ENCODE results near the gene CEACAM8. TPM values are rescaled to one million over a fixed set of nuclear protein-coding genes. Genes with fewer than 3 reads are reported as not detected.

Gene CEACAM8
- total and polyA plus RNA-seq, 2 donors (not counting 3 experiments of a cell fraction or from before 2014, with no cell fraction given), result not detected

GRCh38 chr19:42544146-42544545 lies 50.6 kb downstream of the CEACAM8 start:
- Histone ChIP-seq H3K79me2 (ENCODE audit: control insufficient read depth, insufficient read depth, low read length) (no peaks in the 10 kb centered on the region), H3K9me1 (replicated peaks; ENCODE audit: control insufficient read depth, extremely low read depth, insufficient read depth, low read length) (no peaks in the 10 kb centered on the region), H3K9me3 (replicated peaks; ENCODE audit: control insufficient read depth, insufficient read depth, low read length) (no peaks in the 10 kb centered on the region), H3K9ac (replicated peaks; ENCODE audit: extremely low read depth, insufficient read depth, low read length) (no peak overlapping the region), H3K4me2 (ENCODE audit: insufficient read depth, low read length) (no peak overlapping the region), H3K36me3 (ENCODE audit: control insufficient read depth in 2 of 2, extremely low read depth in 1 of 2, insufficient read depth in 2 of 2, low read length in 2 of 2) (no peaks in the 10 kb centered on the region), H4K20me1 (replicated peaks; ENCODE audit: control insufficient read depth, extremely low read depth, insufficient read depth, low read length) (no peaks in the 10 kb centered on the region), H3K4me1 (ENCODE audit: control insufficient read depth, extremely low read depth, insufficient read depth, low read length) (no peaks in the 10 kb centered on the region), H3K4me3 (replicated peaks in 1 of 3; ENCODE audit: insufficient read depth in 1 of 3, low read depth in 1 of 3, low read length in 3 of 3) (no peak overlapping the region), H3K27me3 (ENCODE audit: control insufficient read depth in 2 of 2, insufficient read depth in 2 of 2, low read length in 2 of 2) (no peaks in the 10 kb centered on the region), H3K27ac (ENCODE audit: insufficient read depth, low read depth, low read length) (no peak overlapping the region), H2AFZ (ENCODE audit: low read depth, low read length) (no peak overlapping the region)
- dilution Hi-C loops (cut with MboI; ENCODE audit: extremely low pct_ligation_motif_present, low sequenced_read_pairs), result no loop called here
- ChIA-PET CTCF (no interaction called here), POLR2A (no interaction called here)
- intact Hi-C loops (cut with micrococcal nuclease), result no loop called here
- no peak for TF ChIP-seq POLR2AphosphoS5 (IDR thresholded peaks at IDR 0.05; ENCODE audit: insufficient read depth, low read depth, low read length)
- TF ChIP-seq MYC (IDR thresholded peaks at IDR 0.05; ENCODE audit: low read depth, low read length), result no peak
- no peak for TF ChIP-seq MAX (IDR thresholded peaks at IDR 0.05; ENCODE audit: insufficient read depth, insufficient read length)
- no peak for TF ChIP-seq GATA2 (IDR thresholded peaks at IDR 0.05; ENCODE audit: insufficient read depth, insufficient read length, low read depth, low read length)
- no peak for TF ChIP-seq EZH2 (IDR thresholded peaks at IDR 0.05; ENCODE audit: borderline replicate concordance, low read depth, low read length, severe bottlenecking)
- no peak for TF ChIP-seq FOS (IDR thresholded peaks at IDR 0.05; ENCODE audit: borderline replicate concordance, insufficient read depth, low read length)
- no peak for TF ChIP-seq POLR2A (IDR thresholded peaks at IDR 0.05; ENCODE audit: low read depth, low read length)
- no peak for TF ChIP-seq JUN (IDR thresholded peaks at IDR 0.05; ENCODE audit: borderline replicate concordance, insufficient read depth, insufficient read length, low read depth)
- TF ChIP-seq CTCF (IDR thresholded peaks at IDR 0.05; ENCODE audit: extremely low read depth in 1 of 2, insufficient read depth in 1 of 2, low read depth in 1 of 2, low read length in 2 of 2), result no peak
- FAIRE-seq, result no peak
- no TSS peak for BruUV-seq (replicated peaks)
- DNase-seq (ENCODE audit: low read depth, low spot score), result no peak

All from endothelial cell of umbilical vein (primary cell).